ENCODE results near the gene HNRNPUL2. TPM values are rescaled to one million over a fixed set of nuclear protein-coding genes. Genes with fewer than 3 reads are reported as not detected.
A peak's percentile ranks its signal among the peaks of the same experiment; 100 is the strongest.
"Not testable (repeated sequence)": the region's sequence is repeated elsewhere in the genome, so short reads cannot be mapped to it uniquely, and the experiment has no call there.

HNRNPUL2 gene
- 10 to 100 TPM; 54.4 to 63.2 TPM for total RNA-seq

DNA sequence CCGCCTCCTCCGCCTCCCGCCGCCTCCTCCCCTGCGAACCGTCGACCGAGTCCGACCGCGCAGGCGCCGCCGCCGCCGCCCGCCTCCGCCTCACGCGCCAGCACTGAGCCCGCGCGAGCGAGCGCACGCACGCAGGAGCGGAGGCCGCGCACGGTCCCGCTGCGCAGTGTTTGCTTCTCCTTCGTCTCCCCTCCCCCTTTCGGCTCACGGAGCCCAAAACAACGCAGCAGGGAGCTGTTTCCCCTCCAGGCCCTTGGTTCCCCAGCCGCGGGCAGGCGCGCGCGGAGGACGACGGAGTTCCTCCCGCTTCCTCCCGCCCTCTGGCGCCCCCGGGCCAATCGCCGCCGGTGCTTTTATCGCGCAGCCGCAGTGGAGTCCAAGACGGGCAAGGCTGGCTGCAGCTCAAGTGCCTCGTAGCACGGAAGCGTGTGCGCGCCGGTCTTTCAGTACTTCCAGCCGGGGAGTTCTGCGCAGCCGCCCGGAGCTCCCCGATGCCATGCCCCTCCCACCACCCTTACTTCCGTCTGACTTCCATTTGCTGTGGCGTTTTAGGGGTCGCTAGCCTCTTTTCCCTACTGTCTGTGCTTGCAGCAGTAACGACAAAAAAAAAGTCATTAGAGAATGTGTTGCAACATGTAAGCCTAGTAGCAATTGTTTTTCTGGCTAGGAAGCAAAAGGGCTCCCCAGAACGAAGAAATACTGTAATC lies at the start of gene HNRNPUL2:
Gene HNRNPUL2 (minus strand): TSS at position 293 of the 707 bp plus-strand sequence. CDS start 301 bp downstream, outside the sequence.
- Mint-ChIP-seq H3K27ac (peak within 1 kb of the TSS; percentile 93 to 99), H3K36me3 (peaks cover 51 to 58% of the 10 kb centered on the region in 2 donors), H3K9me3 (no peaks in the 10 kb centered on the region)
- ATAC-seq (peak; percentile 85 to 89), DNase-seq (ENCODE audit: low spot score in 2 of 2) (peak; percentile 97 to 99)

DNA sequence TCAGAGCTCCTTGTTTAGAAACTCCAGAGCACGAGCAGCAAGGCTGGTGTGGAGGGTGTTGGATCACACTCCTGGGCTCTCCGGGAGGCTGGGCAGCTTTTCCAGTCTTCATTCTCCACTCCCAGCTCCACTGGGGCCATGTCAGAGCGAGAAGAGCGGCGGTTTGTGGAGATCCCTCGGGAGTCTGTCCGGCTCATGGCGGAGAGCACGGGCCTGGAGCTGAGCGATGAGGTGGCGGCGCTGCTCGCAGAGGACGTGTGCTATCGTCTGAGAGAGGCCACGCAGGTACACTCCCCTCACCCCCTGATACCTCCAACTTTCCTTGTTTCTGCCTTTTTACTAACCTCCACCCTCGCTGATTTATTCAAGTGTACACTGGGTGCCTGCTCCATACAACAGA lies 48.4 kb upstream of the HNRNPUL2 start:
- ATAC-seq = no peak
- Mint-ChIP-seq H3K36me3 (peaks cover 11 to 17% of the 10 kb centered on the region in 2 donors), H3K27ac (peak overlapping the region; percentile 39 to 85), H3K9me3 (no peaks in the 10 kb centered on the region)
- DNase-seq (ENCODE audit: low spot score in 2 of 2) = no peak

DNA sequence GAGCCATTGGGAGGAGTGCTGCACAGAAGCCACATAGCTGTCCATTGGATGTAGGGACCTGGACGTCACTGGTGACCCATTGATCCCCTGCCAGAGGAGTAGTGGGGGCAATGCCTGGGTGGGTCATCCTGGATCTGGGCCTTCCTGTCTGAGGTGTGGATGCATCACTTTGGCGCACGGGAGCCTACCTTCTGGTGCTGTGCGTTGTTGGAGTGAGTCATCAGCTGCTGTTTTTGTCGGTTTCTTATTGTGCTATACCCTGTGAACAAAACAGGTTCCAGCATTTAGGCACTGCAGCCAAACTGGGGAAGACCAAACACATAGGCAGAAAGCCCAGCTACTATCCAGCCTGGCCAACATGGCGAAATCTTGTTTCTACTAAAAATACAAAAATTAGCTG lies 47.1 kb upstream of the HNRNPUL2 start:
- no peaks in the 10 kb centered on the region for H3K9me3 Mint-ChIP-seq
- peaks cover 11 to 17% of the 10 kb centered on the region in 2 donors for H3K36me3 Mint-ChIP-seq
- ATAC-seq = no peak
- no peak overlapping the region for H3K27ac Mint-ChIP-seq
- no peak for DNase-seq (ENCODE audit: low spot score in 2 of 2)

- ATAC-seq = peak; percentile 92 to 94
- Mint-ChIP-seq H3K36me3 (peaks cover 4 to 11% of the 10 kb centered on the region in 2 donors), H3K9me3 (no peaks in the 10 kb centered on the region), H3K27ac (peak within 1 kb of the TSS; percentile 87 to 92)
- DNase-seq (ENCODE audit: low spot score in 2 of 2) = peak; percentile 94 to 98
Measured at GRCh38 chr11:62771144-62772021, 44.1 kb upstream of the HNRNPUL2 start, which contains the start of gene TAF6L. TSS of gene TAF6L (plus strand) at chr11:62771396. CDS start at chr11:62775784, 4,388 bp downstream.

- ATAC-seq (no peak), DNase-seq (ENCODE audit: low spot score in 2 of 2) (peak in 1 of 2 donors; percentile 30)
- Mint-ChIP-seq H3K9me3 (no peaks in the 10 kb centered on the region), H3K36me3 (peaks cover 4 to 5% of the 10 kb centered on the region in 2 donors), H3K27ac (peak overlapping the region; percentile 87 to 92)
Measured at GRCh38 chr11:62770778-62771143, 43.5 kb upstream of the HNRNPUL2 start.

DNA sequence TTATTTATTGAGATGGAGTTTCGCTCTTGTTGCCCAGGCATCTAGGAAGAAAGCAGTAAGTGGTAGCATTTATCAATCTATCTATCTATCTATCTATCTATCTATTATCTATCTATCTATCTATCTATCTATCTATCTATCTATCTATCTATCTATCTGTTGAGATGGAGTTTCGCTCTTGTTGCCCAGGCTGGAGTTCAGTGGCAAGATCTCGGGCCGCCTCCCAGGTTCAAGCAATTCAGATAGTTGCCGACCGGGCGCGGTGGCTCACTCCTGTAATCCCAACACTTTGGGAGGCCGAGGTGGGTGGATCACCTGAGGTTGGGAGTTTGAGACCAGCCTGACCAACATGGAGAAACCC lies 33.6 kb upstream of the HNRNPUL2 start:
- DNase-seq (ENCODE audit: low spot score in 2 of 2); H3K9me3 Mint-ChIP-seq: not testable (repeated sequence)
- peak; percentile 1 to 5 for ATAC-seq
- Mint-ChIP-seq H3K27ac (peak overlapping the region; percentile 91 to 92), H3K36me3 (peaks cover 14% of the 10 kb centered on the region in 2 donors)

- no peak for ATAC-seq
- Mint-ChIP-seq H3K36me3 (peaks cover 14% of the 10 kb centered on the region in 2 donors), H3K27ac (no peak overlapping the region), H3K9me3 (no peaks in the 10 kb centered on the region)
- no peak for DNase-seq (ENCODE audit: low spot score in 2 of 2)
Measured at GRCh38 chr11:62757846-62758788, 30.9 kb upstream of the HNRNPUL2 start.

DNA sequence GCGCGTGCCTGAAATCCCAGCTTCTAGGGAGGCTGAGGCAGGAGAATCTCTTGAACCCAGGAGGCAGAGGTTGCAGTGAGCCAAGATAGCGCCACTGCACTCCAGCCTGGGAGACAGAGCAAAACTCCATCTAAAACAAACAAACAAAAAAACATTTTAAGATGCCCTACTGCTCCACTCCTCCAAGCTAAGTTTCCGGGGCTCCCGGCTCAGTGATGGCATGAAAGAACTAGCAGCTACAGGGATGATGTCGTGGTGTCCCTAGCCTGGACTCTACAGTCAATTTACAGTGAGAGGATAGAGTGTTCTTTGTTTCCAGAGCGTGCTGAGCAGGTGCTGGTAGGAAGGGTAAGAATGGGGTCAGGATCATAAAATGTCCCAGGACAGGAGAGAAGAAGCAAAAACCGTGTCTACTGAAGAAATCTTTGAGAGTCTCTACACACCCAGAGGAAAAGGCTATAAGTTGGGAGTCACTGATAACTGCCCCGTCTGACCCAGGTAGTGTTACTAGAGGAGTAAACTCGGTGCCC lies 27.9 kb upstream of the HNRNPUL2 start:
- H3K27ac Mint-ChIP-seq = no peak overlapping the region
- DNase-seq (ENCODE audit: low spot score in 2 of 2) = no peak
- ATAC-seq = no peak
- H3K36me3 Mint-ChIP-seq = no peaks in the 10 kb centered on the region
- H3K9me3 Mint-ChIP-seq = no peaks in the 10 kb centered on the region

DNA sequence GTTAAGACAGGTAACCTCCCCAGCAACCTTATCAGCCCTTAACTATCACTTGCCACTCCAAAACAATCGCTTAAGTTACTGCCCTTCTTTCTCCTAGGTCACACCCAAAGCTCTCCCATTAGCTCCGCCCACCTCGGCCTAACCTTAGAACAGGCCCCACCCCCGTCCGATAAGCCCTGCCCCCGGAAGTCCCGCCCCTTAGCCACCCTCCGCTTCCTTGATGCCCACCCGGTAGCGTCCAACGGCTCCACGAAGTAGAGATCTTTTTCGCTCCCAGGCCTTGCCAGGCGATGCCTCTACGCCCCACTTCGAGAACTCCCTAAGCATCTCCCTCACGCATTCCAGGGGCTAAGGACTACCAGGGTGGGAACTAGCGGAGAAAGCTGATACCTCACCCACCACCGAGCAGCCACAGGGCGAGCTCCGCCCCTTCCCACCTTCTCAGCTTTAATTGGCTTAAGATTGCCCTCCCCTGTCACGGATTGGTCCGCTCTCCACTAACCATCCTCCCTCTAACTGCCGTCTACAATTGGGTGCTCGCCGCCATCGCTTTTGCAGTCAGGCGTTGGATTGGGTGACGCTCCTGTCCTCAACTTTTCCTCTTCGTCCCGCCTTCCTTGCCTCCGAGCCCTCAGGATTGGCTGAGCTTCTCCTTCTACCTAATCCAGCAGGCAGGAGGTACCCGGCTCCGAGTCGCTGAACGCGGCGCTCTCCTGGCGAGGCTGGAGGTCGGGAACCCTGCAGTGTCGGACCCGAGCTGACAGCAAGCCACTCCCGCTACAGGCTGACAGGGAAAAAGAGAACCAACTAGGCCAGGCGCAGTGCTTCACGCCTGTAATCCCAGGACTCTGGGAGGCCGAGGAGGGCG lies 26.7 kb upstream of the HNRNPUL2 start, which contains the start of gene ZBTB3:
Gene ZBTB3 (minus strand): TSS at position 425 of the 868 bp plus-strand sequence. CDS start 496 bp downstream, outside the sequence.
- peak within 1 kb of the TSS; percentile 94 to 99 for H3K27ac Mint-ChIP-seq
- DNase-seq (ENCODE audit: low spot score in 2 of 2) = peak; percentile 94 to 97
- H3K36me3 Mint-ChIP-seq = no peaks in the 10 kb centered on the region
- H3K9me3 Mint-ChIP-seq = no peaks in the 10 kb centered on the region
- ATAC-seq = peak; percentile 97 to 98

DNA sequence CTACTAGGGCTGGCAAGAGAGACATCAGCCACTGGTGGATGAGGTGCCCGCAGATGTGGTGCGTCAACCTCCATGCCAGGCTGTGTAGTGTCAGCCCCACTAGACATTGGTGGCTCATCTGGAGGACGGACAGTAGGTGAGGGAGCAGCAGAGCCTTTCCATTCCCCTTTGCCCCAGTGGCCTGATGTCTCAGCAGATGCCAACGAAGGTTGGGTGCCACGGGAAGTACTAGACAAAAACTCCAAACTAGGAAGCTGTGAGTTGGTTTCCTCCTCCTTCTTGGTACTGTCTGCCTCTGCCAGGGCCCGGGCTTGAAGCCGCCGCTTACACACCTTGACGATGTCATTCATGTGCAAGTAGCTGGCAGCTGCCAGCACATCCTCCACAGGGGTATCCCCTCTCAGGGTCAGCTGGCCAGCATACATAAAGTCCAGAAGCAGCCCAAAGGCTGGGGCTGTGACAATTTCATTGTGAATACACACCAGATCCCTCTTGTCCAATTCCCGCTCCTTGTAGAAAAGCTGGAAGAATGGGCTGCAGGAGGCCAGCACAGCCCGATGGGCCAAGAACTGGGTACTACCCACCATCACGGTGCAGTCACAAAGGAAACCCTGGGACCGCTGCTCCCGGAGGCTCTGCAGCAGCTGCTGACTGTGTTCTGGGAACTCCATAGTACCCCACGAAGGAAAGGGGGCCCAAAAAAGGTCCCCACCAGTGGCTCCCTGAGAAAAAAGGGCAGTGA lies 25.9 kb upstream of the HNRNPUL2 start:
- ATAC-seq = peak in 1 of 2 donors; percentile 0

GRCh38 chr11:62752177-62752785 lies 25.0 kb upstream of the HNRNPUL2 start:
- Mint-ChIP-seq H3K9me3 (no peaks in the 10 kb centered on the region), H3K36me3 (no peaks in the 10 kb centered on the region), H3K27ac (peak overlapping the region in 1 of 2 donors; percentile 60)
- DNase-seq (ENCODE audit: low spot score in 2 of 2) (no peak), ATAC-seq (no peak)

More for the DNA sequence above, 25.9 kb upstream of the HNRNPUL2 start:
- Mint-ChIP-seq H3K27ac (peak overlapping the region; percentile 94 to 99), H3K9me3 (no peaks in the 10 kb centered on the region), H3K36me3 (no peaks in the 10 kb centered on the region)
- no peak for DNase-seq (ENCODE audit: low spot score in 2 of 2)

GRCh38 chr11:62749931-62750330 lies 22.7 kb upstream of the HNRNPUL2 start:
- peak overlapping the region in 1 of 2 donors; percentile 60 for H3K27ac Mint-ChIP-seq
- not testable (repeated sequence) for H3K9me3 Mint-ChIP-seq; ATAC-seq; H3K36me3 Mint-ChIP-seq; DNase-seq (ENCODE audit: low spot score in 2 of 2)

- no peak overlapping the region for H3K27ac Mint-ChIP-seq
- H3K9me3 Mint-ChIP-seq = no peaks in the 10 kb centered on the region
- DNase-seq (ENCODE audit: low spot score in 2 of 2) (no peak), ATAC-seq (no peak)
- no peaks in the 10 kb centered on the region for H3K36me3 Mint-ChIP-seq
Measured at GRCh38 chr11:62747475-62748160, 20.4 kb upstream of the HNRNPUL2 start.

DNA sequence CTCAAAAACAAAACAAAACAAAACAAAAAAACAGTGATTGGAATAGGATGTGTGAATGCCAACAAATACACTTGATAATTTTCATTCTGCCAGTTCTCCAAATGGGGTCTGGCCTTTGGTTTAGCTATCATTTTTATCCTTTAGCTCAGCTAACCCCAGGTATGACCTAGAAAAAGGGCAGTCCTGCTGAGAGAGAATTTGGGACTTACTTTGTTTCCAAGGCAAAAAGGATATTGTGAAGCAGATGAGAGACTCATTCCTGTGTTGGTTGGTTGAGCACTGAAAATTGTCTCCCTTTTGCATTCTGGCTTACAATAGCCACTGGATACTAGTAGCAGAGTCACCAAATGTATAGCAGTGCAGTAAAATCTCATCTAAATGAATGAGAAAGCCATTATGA lies 9.9 kb upstream of the HNRNPUL2 start:
- no peak overlapping the region for H3K27ac Mint-ChIP-seq

More for the DNA sequence above, 9.9 kb upstream of the HNRNPUL2 start:
- Mint-ChIP-seq H3K9me3 (no peaks in the 10 kb centered on the region), H3K36me3 (peaks cover 0 to 10% of the 10 kb centered on the region in 2 donors)
- no peak for DNase-seq (ENCODE audit: low spot score in 2 of 2)
- no peak for ATAC-seq
